Thyroid gland (tissue), 4 donors: ENCODE data around the gene SIRT1. TPM values are rescaled to one million over a fixed set of nuclear protein-coding genes. Genes with fewer than 3 reads are reported as not detected.

ENCODE experiments used
- DNase-seq, 2 donors: peaks; one replicate each; pipeline ENCODE4 v3.0.0-alpha.2; 2019
- H3K27ac ChIP-seq, 3 donors: fragments of 200-600 bp; sonication (generic); 1 replicate in 2 of 3; 2 replicates in 1 of 3; pipeline ENCODE4 v1.5.1; 2016 to 2019; ENCODE audit warnings: mild to moderate bottlenecking in 1 of 3, moderate library complexity in 1 of 3
- H3K27me3 ChIP-seq: fragments of 200-600 bp; sonication (generic); one replicate; pipeline ENCODE4 v1.5.1; 2019
- H3K36me3 ChIP-seq, 2 donors: fragments of 200-600 bp; sonication (generic); one replicate each; pipeline ENCODE4 v1.5.1; 2016 to 2019
- H3K4me1 ChIP-seq, 2 donors: fragments of 200-600 bp; sonication (generic); one replicate each; pipeline ENCODE4 v1.5.1; 2017 to 2019
- H3K4me3 ChIP-seq, 3 donors: fragments of 200-600 bp; sonication (generic); replicated peaks in 1 of 3; 1 replicate in 2 of 3; 2 replicates in 1 of 3; pipeline ENCODE4 v1.5.1; 2016; ENCODE audit warnings: mild to moderate bottlenecking in 1 of 3
- H3K9me3 ChIP-seq: fragments of 200-600 bp; sonication (generic); one replicate; pipeline ENCODE4 v1.5.1; 2017
- POLR2A ChIP-seq, 2 donors: fragments of 450-650 bp; IDR thresholded peaks; one replicate each; pipeline ENCODE4 v1.6.1; 2017; ENCODE audit warnings: antibody characterized with exemption in 2 of 2, mild to moderate bottlenecking in 2 of 2, moderate library complexity in 1 of 2
- WGBS, 2 donors: methylation state at CpG; one replicate each; pipeline ENCODE4 v1.1.5; 2017; 5-methylcytosine and 5-hydroxymethylcytosine counted together
- intact Hi-C: fragments of 100-400 bp; cut with DNase I; formaldehyde crosslinking; loops from one replicate; pipeline ENCODE4 v1.15.1; 2023
- total RNA-seq, 4 donors: library from RNA; depleted of rRNA; stranded (reverse); fragments of >200 nt; gene quantifications; one replicate each; pipeline ENCODE4 v1.2.3, GENCODE V29; 2016
- TF ChIP-seq, protein P1 (sequence below), 6 experiments: fragments of 200-600 bp in 3 of 6; fragments of 450-650 bp in 3 of 6; sonication (generic) in 3 of 6; IDR thresholded peaks; one replicate each; pipeline ENCODE4 v1.5.1; 2016 to 2019; ENCODE audit warnings: antibody characterized with exemption in 6 of 6, mild to moderate bottlenecking in 2 of 6, inconsistent platforms in 1 of 6, moderate library complexity in 1 of 6

The SIRT1 gene
- total RNA-seq, 4 donors from 2014 or later = 18.4 to 40.4 (median 27.6) TPM

GRCh38 chr10:67934336-67934735 lies 49.9 kb downstream of the SIRT1 start:
- 82 to 84% methylated on average over 1 of the region's 1 CpG for WGBS, 2 donors

DNA sequence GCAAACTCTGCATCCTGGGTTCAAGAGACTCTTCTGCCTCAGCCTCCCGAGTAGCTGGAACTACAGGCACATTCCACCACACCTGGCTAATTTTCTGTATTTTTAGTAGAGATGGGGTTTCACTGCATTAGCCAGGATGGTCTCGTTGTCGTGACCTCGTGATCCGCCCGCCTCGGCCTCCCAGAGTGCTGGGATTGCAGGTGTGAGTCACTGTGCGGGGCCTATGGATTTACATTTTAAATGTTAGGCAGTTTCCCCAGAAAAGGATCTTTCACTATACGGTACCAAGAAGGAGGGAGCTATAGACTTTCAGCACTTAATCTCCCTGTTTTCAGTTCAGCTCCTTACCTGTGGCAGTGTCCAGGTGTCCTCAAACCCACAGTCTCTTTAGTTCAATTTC lies 50.8 kb downstream of the SIRT1 start:
- H3K4me1 ChIP-seq = no peaks in the 10 kb centered on the region
- no peak for TF ChIP-seq POLR2A (IDR thresholded peaks at IDR 0.05)
- TF ChIP-seq, protein P1, sequence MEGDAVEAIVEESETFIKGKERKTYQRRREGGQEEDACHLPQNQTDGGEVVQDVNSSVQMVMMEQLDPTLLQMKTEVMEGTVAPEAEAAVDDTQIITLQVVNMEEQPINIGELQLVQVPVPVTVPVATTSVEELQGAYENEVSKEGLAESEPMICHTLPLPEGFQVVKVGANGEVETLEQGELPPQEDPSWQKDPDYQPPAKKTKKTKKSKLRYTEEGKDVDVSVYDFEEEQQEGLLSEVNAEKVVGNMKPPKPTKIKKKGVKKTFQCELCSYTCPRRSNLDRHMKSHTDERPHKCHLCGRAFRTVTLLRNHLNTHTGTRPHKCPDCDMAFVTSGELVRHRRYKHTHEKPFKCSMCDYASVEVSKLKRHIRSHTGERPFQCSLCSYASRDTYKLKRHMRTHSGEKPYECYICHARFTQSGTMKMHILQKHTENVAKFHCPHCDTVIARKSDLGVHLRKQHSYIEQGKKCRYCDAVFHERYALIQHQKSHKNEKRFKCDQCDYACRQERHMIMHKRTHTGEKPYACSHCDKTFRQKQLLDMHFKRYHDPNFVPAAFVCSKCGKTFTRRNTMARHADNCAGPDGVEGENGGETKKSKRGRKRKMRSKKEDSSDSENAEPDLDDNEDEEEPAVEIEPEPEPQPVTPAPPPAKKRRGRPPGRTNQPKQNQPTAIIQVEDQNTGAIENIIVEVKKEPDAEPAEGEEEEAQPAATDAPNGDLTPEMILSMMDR (IDR thresholded peaks at IDR 0.05) = no peak
- DNase-seq = no peak
- WGBS, 2 donors = 95 to 98% methylated on average over 9 of the region's 9 CpGs
- intact Hi-C loops = no loop called here
- no peak overlapping the region for H3K27ac ChIP-seq
- peaks cover 8 to 19% of the 10 kb centered on the region in 2 donors for H3K36me3 ChIP-seq
- no peaks in the 10 kb centered on the region for H3K9me3 ChIP-seq
- no peak overlapping the region for H3K4me3 ChIP-seq
- H3K27me3 ChIP-seq = no peaks in the 10 kb centered on the region

More at GRCh38 chr10:67934336-67934735, 49.9 kb downstream of the SIRT1 start:
- H3K27me3 ChIP-seq = no peaks in the 10 kb centered on the region
- H3K9me3 ChIP-seq = no peaks in the 10 kb centered on the region
- intact Hi-C loops = no loop called here
- DNase-seq = no peak
- H3K4me1 ChIP-seq = no peaks in the 10 kb centered on the region
- no peak overlapping the region for H3K4me3 ChIP-seq
- H3K27ac ChIP-seq = no peak overlapping the region
- peaks cover 8 to 22% of the 10 kb centered on the region in 2 donors for H3K36me3 ChIP-seq
- TF ChIP-seq, protein P1 (IDR thresholded peaks at IDR 0.05) = no peak
- no peak for TF ChIP-seq POLR2A (IDR thresholded peaks at IDR 0.05)

GRCh38 chr10:67936416-67936815 lies 52.0 kb downstream of the SIRT1 start:
- H3K36me3 ChIP-seq = peaks cover 8 to 14% of the 10 kb centered on the region in 2 donors
- H3K9me3 ChIP-seq = no peaks in the 10 kb centered on the region
- H3K27ac ChIP-seq = no peak overlapping the region
- H3K27me3 ChIP-seq = no peaks in the 10 kb centered on the region
- TF ChIP-seq POLR2A (IDR thresholded peaks at IDR 0.05) = no peak
- 92 to 97% methylated on average over 1 of the region's 1 CpG for WGBS, 2 donors
- intact Hi-C loops = no loop called here
- H3K4me3 ChIP-seq = no peak overlapping the region
- H3K4me1 ChIP-seq = no peaks in the 10 kb centered on the region
- DNase-seq = no peak

- DNase-seq = no peak
- intact Hi-C loops = no loop called here
- Histone ChIP-seq H3K27ac (no peak overlapping the region), H3K4me3 (no peak overlapping the region), H3K9me3 (no peaks in the 10 kb centered on the region), H3K27me3 (no peaks in the 10 kb centered on the region), H3K36me3 (peaks cover 4 to 7% of the 10 kb centered on the region in 2 donors), H3K4me1 (no peaks in the 10 kb centered on the region)
- 89 to 95% methylated on average over 2 of the region's 2 CpGs for WGBS, 2 donors
- TF ChIP-seq, protein P1 (IDR thresholded peaks at IDR 0.05) = no peak
- TF ChIP-seq POLR2A (IDR thresholded peaks at IDR 0.05) = no peak
Measured at GRCh38 chr10:67943917-67944316, 59.5 kb downstream of the SIRT1 start.

- 97 to 98% methylated on average over 6 of the region's 6 CpGs for WGBS, 2 donors
- no peaks in the 10 kb centered on the region for H3K9me3 ChIP-seq
- H3K27ac ChIP-seq = no peak overlapping the region
- TF ChIP-seq, protein P1 (IDR thresholded peaks at IDR 0.05) = no peak
- TF ChIP-seq POLR2A (IDR thresholded peaks at IDR 0.05) = no peak
- no peak overlapping the region for H3K4me3 ChIP-seq
- H3K27me3 ChIP-seq = no peaks in the 10 kb centered on the region
- H3K36me3 ChIP-seq = peaks cover 5 to 11% of the 10 kb centered on the region in 2 donors
- no peak for DNase-seq
- intact Hi-C loops = no loop called here
- no peaks in the 10 kb centered on the region for H3K4me1 ChIP-seq
Measured at GRCh38 chr10:67955614-67956013, 71.2 kb downstream of the SIRT1 start.
